ENCODE data around the gene SLC34A3.
A peak's percentile ranks its signal among the peaks of the same experiment; 100 is the strongest.

Gene SLC34A3

DNA sequence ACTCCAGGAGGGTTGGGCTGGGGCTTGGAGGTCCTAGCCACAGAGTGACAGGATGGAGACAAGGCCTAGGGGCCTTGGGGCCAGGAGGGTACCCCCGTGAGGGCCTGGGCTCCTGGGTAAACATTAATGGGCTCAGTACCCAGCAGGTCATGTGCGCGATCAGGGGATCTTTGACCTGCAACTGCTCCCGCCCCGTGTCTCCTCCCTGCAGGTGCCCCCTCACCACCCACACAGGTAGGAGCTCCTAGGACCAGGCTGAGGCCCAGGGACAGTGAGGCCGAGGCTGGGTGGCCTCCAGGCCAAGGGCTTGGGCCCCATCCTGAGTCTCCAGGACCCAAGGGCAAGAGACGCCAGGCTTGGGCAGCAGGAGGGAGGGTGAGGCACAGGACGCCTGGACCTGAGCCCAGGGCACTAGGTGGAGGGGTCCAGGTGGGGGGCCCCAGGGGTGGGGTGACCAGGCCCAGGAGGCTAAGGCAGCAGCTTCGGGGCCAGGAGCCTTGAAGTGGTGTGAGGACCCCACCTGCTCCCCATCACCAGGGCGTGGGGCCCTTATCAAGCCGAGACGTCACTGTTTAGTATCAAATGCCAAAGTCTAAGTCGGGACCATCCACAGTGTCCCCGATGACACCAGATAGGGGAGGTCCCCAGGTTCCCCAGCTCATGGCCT lies at the start of gene SLC34A3:
Gene SLC34A3 (plus strand): TSS at position 197 of the 667 bp plus-strand sequence. CDS start 802 bp downstream, outside the sequence.
- DNase-seq = no peak

- no peak for DNase-seq
Observed at GRCh38 chr9:137181680-137182079, 49.0 kb upstream of the SLC34A3 start.

GRCh38 chr9:137182836-137183235 lies 47.9 kb upstream of the SLC34A3 start:
- DNase-seq = no peak

DNA sequence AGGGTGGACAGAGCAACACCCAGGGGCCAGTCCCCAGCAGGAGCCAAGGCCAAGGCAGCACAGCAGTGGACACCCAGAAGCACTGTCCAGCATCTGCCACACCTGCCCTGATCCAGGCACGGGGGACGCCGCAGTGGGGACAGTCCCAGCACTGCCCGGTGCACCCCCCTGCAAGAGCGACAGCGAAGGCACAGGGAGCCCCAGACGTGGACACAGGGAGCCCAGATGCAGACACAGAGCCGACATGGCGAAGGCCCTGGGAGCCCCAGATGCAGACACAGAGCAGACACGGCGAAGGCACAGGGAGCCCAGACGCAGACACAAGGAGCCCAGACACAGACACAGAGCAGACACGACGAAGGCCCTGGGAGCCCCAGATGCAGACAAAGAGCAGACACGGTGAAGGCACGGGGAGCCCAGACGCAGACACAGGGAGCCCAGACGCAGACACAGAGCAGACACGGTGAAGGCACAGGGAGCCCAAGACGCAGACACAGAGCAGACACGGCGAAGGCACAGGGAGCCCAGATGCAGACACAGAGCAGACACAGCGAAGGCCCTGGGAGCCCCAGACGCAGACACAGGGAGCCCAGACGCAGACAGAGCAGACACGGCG lies 46.6 kb upstream of the SLC34A3 start:
- DNase-seq = no peak

GRCh38 chr9:137184881-137185660 lies 45.6 kb upstream of the SLC34A3 start:
- no peak for DNase-seq

DNA sequence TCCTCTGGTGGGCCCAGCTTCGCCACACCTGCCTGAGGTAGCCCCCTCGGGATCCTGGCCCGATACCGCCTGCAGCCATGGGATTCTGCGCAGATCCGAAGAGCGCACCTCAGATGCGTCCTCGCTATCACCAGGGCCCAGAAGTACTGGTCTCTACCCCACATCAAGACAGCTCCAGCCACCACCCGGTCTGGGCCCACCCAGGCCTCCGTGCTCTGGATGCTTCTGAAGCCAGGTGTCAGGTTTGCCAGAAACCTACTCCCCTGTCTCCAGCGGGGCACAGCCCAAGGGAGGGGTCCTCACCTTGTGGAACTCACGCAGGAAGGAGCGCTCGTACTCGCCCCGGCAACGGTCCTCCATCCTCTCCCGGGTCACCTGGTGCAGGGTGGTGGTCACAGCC lies 44.8 kb upstream of the SLC34A3 start:
- no peak for DNase-seq

DNA sequence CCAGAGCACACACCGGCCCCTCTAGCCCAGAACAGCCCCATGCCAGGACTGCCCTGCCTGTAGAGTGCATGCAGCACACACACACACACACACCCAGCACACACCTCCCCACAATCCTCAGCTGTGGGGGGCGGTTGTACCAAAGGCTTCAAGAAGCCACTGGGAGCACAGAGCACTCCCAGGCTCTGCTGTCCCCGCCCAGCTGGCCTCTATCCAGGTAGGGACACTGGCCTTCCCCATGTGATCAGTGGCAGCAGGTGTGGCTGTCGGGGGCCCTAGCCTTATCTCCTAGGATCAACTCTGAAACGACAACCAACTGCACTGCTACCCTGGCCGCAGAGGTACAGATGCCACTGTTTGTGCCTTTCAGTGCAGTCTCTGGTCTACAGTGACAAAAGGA lies 44.3 kb upstream of the SLC34A3 start:
- DNase-seq = no peak

- DNase-seq = no peak
Observed at GRCh38 chr9:137187386-137187785, 43.3 kb upstream of the SLC34A3 start.

- DNase-seq = no peak
Observed at GRCh38 chr9:137188086-137188489, 42.6 kb upstream of the SLC34A3 start.

DNA sequence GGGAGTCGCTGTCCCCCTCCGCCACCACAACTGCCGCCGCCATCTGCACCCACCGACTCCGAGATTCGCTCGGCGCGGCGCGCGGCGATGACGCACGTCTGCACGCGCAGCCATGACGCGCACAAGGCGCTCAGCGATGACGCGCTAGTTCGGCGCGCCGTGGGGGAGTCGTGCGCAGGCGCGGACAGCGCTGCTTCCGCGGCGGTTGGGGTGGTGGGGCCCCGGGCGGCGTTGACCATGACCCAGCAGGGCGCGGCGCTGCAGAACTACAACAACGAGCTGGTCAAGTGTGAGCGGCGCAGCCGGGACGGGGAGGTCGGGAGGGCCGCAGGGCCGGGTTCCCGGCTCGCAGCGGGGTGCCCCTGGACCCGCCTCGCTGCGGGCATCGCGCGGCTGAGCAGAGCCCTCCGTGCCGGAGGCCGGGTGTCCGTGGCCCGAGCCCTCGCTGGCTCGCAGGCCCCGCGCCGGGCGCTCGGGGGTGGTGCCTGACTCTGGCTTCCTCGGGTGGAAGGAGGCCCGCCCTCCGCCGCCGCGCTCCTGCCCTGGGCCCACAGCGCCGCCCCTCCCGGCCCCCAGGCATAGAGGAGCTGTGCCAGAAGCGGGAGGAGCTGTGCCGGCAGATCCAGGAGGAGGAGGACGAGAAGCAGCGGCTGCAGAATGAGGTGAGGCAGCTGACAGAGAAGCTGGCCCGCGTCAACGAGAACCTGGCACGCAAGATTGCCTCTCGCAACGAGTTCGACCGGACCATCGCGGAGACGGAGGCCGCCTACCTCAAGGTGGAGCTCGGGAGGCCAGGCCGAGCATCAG lies 42.0 kb upstream of the SLC34A3 start, which contains the start of the genes ANAPC2 and SSNA1:
Gene ANAPC2 (minus strand): TSS at position 71 of the 807 bp plus-strand sequence. CDS start 28 bp downstream, at position 43.
Gene SSNA1 (plus strand): TSS at position 187 of the 807 bp plus-strand sequence. CDS start 51 bp downstream, at position 238.
- peak; percentile 93 for DNase-seq

- DNase-seq = no peak
Observed at GRCh38 chr9:137189297-137190295, 41.1 kb upstream of the SLC34A3 start.

- no peak for DNase-seq
Observed at GRCh38 chr9:137190315-137190856, 40.3 kb upstream of the SLC34A3 start.

DNA sequence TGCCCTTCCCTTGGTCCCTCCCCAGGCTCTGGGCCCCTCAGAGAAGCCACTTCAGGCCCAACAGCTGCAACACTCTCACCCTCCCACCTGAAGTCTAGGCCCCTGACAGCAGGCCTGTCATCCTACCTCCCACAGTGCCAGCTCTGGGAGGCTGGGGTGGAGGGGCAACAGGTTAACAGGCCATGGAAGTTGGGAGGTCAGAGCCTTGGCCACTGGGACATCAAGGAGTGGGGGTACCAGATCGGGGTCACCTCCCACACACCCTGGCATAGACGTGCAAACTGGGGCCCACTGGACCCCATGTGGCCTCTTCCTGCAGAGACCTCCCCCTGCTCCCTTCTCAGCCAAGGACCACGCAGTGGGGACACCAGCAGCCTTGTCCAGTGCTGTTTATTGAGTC lies 39.5 kb upstream of the SLC34A3 start:
- DNase-seq = no peak

- DNase-seq = no peak
Observed at GRCh38 chr9:137191691-137192447, 38.8 kb upstream of the SLC34A3 start.

- DNase-seq = no peak
Observed at GRCh38 chr9:137192448-137192780, 38.3 kb upstream of the SLC34A3 start.

- no peak for DNase-seq
Observed at GRCh38 chr9:137192859-137193258, 37.8 kb upstream of the SLC34A3 start.

- DNase-seq = no peak
Observed at GRCh38 chr9:137193771-137194170, 36.9 kb upstream of the SLC34A3 start.

DNA sequence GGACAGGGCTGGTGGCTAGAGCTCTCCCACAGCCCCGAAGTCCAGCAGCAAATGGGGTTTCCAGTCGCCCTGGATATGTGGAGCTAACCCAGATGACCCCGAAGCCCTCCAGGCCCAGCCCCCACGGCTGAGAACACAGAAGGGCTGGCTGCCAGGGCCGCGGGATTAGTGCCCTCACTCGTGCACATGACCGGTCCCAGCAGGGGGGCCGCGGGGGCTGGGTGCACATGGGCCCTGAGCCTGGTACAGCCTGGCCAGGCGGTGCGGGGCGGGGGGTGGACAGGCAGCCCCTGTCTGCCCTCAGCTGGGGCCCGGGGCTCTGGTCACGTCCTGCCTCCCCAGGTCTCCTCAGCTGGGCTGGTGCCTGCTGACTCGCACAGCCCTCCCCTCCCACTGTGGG lies 36.3 kb upstream of the SLC34A3 start:
- DNase-seq = no peak

GRCh38 chr9:137194909-137195308 lies 35.8 kb upstream of the SLC34A3 start:
- DNase-seq = no peak

- DNase-seq = no peak
Observed at GRCh38 chr9:137195525-137196220, 35.0 kb upstream of the SLC34A3 start.

Data from activated naive CD4-positive, alpha-beta T cell treated with anti-CD3 and anti-CD28 coated beads, Interleukin-2, amount 50 U/mL, for 16 hours (primary cell).